Breast epithelium (tissue), 3 donors: ENCODE data around the gene CFAP97D2.

ENCODE experiments used
- CTCF ChIP-seq, 3 donors: fragments of 450-650 bp; IDR thresholded peaks; one replicate each; pipeline ENCODE4 v1.5.1; 2016 to 2017; ENCODE audit warnings: antibody characterized with exemption in 3 of 3, mild to moderate bottlenecking in 3 of 3, moderate library complexity in 3 of 3
- POLR2A ChIP-seq: fragments of 450-650 bp; IDR thresholded peaks from one replicate; pipeline ENCODE4 v1.6.1; 2016; ENCODE audit warnings: antibody characterized with exemption, mild to moderate bottlenecking, moderate library complexity

GRCh38 chr13:114261328-114261965 lies 82.4 kb downstream of the CFAP97D2 start:
- TF ChIP-seq CTCF (IDR thresholded peaks at IDR 0.05) (no peak), POLR2A (no peak)
